WI38 (cell line): ENCODE results near the gene FMO2.

ENCODE experiments used
- H3K4me3 ChIP-seq: 2 replicates; pipeline ENCODE4 v1.5.1; 2011; ENCODE audit warnings: low read depth, mild to moderate bottlenecking, control low read depth, low read length
- CTCF ChIP-seq: IDR thresholded peaks from 2 replicates; pipeline ENCODE4 v1.5.1; 2012; ENCODE audit warnings: low read depth, mild to moderate bottlenecking, control low read depth, low read length

FMO2 gene

GRCh38 chr1:171159148-171159547 lies 26.0 kb upstream of the FMO2 start:
- no peak for TF ChIP-seq CTCF
- no peak overlapping the region for H3K4me3 ChIP-seq

GRCh38 chr1:171160211-171160610 lies 24.9 kb upstream of the FMO2 start:
- no peak for TF ChIP-seq CTCF

GRCh38 chr1:171160639-171161354 lies 24.3 kb upstream of the FMO2 start:
- TF ChIP-seq CTCF: no peak
- H3K4me3 ChIP-seq: no peak overlapping the region

More at GRCh38 chr1:171160211-171160610, 24.9 kb upstream of the FMO2 start:
- no peak overlapping the region for H3K4me3 ChIP-seq

GRCh38 chr1:171161431-171161830 lies 23.7 kb upstream of the FMO2 start:
- no peak overlapping the region for H3K4me3 ChIP-seq
- TF ChIP-seq CTCF: no peak

- H3K4me3 ChIP-seq: no peak overlapping the region
- TF ChIP-seq CTCF: no peak
These were observed 18.7 kb upstream of the FMO2 start for GRCh38 chr1:171166361-171166760.

GRCh38 chr1:171167785-171168184 lies 17.3 kb upstream of the FMO2 start:
- no peak for TF ChIP-seq CTCF
- no peak overlapping the region for H3K4me3 ChIP-seq

GRCh38 chr1:171172471-171172870 lies 12.6 kb upstream of the FMO2 start:
- no peak overlapping the region for H3K4me3 ChIP-seq
- no peak for TF ChIP-seq CTCF
